Inflammatory macrophage (primary cell): ENCODE data around the gene CCDC73.
A peak's percentile ranks its signal among the peaks of the same experiment; 100 is the strongest.

Experiments used
- DNase-seq, 2 donors: peaks; one replicate each; pipeline ENCODE4 v3.0.0-alpha.2; 2020 to 2022

CCDC73 gene

DNA sequence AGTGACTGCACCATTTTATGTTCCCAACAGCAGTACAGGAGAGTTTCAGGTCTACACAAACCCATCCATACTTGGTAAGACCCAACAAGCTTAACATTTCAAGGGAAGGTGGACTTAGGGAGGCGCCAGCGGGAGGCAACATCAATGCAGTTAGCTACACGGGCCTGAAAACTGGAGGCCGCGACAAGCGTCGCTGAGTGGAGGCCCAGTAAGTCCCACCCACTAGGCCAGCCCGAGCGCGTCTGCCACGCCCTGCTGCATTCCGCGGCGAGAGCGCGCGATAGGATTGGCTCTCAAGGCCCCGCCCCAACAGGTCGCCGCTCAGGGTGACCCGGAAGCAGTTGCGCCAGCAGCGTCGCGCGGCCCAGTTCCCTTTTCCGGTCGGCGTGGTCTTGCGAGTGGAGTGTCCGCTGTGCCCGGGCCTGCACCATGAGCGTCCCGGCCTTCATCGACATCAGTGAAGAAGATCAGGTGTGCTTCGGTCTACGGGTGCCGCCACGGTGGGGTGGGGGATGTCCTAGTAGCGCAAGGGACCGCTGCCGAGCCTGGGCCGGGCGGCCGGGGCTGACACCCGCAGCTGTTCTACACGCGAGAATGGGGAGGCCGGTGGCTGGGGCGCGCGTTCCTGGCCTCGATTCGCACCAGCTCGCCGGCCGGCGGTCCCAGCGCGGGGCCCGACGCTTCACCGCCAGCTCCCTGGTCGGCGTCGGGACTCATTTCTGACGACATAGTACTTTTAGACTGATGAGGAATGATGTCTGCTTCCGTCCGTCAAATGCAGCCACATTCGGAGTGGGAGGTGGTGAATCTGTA lies 210.8 kb downstream of the CCDC73 start, which contains the start of gene EIF3M:
EIF3M (plus strand) TSS at position 373 of the 813 bp plus-strand sequence; CDS start at position 430, 57 bp downstream.
- DNase-seq, result peak; percentile 97 to 98

DNA sequence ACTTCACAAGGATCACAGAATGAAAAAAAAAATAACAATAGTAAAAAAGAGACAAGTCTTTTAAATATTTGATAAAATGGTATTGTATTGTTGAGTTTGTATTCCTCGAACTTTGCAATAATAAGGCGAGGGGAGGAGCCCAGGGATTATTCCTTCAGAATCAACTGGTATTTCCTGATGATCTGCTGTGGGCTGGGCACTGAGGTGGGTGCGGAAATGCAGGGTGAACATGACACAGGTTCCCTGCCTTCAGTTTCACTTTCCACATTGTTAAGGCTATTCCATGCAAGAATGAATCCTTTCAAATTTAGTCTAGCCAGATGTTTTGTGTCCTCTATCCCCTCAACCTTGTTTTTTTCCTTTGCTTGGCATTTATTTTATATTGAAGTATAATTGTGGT lies 212.9 kb downstream of the CCDC73 start:
- no peak for DNase-seq

DNA sequence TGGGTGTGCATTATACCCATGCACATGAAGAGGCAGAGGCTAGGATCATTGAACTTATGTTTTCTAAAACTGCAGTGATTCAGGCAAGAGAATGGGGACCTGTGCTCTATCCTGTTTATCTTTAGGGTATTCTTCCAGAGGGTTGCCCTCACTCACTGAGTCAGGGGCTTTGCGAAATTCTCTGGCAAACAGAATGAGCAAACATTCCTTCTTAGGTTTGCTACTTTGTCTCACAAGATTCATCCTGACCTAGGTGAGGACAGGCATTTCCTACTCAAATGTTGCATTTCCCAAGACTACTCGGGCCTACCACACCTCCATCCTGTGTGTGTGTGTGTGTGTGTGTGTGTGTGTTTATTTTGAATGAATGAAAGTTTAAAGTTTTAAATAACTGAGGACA lies 213.5 kb downstream of the CCDC73 start:
- no peak for DNase-seq

DNA sequence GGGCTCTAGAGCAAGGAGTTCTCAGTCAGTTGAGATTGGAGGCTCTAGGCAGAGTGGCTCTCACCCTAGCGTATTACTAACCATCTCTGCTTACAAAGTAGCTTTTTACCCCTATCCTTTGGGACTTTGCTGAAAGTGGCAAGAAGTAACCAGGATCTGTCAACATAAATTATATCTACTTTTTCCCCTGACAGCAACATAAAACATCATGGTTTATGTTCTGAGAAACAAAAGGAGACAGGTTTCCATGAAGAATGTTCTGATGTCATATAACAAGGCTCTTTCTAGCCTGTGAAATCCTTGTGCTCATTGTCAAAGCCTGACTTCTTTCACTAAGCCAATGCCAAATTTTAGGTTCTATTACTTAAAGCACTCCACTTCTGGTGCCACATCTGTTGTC lies 218.0 kb downstream of the CCDC73 start:
- no peak for DNase-seq

DNA sequence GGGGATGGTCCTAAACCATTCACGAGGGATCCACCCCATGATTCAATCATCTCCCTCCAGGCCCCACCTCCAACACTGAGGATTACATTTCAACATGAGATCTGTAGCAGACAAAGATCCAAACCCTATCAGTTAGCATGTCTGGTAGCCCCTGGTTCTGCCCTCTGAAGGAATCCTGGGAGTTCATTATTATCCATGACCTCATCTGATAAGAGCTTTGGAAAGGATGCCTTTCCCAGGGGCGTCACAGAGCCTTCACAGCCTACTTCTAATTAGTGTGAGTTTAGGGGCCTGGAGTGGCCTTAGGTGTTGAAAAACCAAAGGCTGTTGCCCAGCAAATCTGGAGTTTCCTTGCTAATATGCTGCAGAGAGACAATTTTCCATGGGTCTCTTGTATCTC lies 219.4 kb downstream of the CCDC73 start:
- DNase-seq, result no peak

DNA sequence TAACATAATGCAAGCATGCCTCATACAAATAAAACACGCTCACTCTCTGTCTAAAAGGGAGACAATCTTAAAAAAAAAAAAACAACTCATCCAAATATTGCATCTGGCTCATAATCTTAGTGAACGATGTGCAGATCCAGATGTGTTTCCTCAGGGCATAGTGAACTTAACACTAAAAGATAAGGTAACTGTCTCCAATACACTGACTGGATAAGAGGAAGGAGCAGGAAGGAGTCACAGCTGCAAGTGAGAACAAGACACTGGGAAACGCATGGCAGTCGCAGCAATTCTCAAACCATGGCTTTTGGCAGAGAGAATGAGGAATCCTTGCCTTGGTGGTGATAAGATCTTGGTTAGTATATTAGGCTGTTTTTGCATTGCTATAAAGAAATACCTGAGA lies 220.0 kb downstream of the CCDC73 start:
- no peak for DNase-seq

DNA sequence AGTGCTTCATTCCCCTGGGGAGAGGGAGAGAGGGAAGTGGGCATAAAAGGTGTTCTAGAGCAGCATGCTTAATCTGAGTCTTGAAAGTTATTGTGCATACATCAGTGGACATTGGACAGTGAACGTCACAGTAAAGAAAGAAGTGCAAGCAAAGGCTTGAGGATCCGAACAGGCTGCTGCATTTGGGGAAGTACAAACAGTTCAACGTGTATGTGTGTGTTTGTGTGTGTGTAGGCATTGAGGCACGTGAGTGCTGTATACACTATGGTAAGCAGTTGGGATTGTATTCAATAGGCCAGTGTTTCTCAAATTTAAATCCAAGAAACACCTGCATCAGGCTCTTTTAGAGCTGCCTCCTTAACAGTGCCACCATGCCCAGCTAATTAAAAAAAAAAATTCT lies 221.2 kb downstream of the CCDC73 start:
- peak in 1 of 2 donors; percentile 36 for DNase-seq

DNA sequence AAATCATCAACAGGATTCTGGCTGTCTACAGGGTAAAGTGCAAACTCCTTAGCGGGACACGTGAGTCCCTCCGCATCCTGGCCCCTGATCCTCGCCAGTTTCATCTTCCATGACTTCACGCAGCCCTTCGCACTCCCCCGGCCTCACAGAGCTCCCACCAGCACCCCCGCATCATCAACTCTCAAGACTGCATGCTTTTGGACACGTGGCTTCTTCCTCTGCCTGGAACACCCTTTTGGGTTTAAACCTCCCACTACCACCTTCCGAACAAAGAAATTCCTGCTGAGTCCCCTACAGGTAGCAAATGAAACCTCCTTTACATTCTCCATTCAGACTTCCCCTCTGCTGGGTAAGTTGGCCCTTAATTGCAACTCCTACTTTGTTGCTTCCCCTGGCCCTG lies 223.4 kb downstream of the CCDC73 start:
- no peak for DNase-seq

DNA sequence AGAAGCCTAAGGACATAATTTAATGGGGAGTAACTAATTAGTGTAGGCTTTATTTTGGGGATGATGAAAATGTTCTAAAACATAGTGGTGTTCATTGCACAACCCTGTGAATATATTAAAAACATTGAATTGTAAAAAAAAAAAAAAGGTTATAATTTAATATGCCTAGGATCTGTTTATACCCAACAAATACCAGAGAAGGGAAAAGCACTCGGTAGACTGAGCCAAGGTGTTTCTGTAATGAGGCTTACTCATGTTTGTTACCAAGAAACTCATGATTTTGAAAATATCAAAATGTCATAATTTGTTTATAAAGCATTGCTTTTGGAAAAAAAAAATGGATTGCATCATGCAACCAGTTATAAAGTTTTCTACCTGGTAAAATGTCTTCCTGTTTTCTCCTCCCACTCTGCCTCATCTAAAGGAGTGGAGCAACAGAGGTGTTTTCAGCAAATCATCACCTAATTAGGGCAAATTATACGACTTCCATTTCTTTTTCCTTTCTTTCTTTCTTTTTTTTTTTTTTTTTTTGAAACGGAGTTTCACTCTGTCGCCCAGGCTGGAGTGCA lies 225.1 kb downstream of the CCDC73 start:
- no peak for DNase-seq

DNA sequence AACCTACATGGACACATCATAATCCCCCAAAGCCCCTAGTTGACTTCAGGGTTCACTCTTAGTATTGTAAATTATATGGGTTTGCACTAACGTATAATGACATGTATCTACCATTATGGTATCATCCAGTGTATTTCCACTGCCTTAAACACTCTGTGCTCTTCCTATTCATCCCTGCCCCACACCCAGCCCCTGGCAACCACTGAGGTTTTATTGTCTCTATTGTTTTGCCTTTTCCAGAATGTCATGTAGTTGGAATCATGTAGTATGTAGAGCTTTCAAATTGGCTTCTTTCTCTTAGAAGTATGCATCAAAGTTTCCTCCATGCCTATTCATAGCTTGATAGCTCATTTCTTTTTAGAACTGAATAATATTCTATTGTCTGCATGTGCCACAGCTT lies 227.3 kb downstream of the CCDC73 start:
- DNase-seq, result no peak

DNA sequence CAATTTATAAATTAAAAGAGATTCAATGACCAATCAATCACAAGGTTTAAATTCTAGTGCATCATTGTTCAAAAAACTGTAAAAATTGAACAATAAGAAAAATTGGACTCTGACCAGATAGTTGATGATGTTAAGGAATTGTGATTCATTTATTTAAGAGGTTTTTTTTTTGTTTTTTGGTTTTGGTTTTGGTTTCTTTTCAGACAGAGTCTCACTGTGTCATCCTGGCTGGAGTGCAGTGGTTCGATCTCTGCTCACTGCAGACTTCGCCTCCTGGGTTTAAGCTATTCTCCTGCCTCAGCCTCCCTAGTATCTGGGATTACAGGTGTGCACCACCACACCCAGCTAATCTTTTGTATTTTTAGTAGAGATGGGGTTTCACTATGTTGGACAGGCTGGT lies 227.9 kb downstream of the CCDC73 start:
- DNase-seq, result no peak

DNA sequence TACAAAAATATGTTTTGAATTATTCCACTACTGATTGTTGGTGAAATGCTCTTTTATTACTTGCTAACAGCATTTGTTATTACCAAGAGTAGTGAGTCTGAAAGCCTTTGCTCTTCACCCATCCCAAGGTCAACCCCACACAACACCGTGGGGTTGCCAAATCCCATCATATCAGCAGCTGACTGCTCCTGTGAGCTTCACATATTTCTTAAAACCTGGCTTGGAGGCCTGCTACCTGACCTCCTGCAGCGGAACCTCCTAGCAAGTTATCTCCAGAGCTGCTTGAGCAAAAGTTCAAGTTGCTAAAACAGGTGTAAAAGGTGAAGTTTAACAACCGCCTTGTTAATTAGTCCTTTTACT lies 230.9 kb downstream of the CCDC73 start:
- no peak for DNase-seq

DNA sequence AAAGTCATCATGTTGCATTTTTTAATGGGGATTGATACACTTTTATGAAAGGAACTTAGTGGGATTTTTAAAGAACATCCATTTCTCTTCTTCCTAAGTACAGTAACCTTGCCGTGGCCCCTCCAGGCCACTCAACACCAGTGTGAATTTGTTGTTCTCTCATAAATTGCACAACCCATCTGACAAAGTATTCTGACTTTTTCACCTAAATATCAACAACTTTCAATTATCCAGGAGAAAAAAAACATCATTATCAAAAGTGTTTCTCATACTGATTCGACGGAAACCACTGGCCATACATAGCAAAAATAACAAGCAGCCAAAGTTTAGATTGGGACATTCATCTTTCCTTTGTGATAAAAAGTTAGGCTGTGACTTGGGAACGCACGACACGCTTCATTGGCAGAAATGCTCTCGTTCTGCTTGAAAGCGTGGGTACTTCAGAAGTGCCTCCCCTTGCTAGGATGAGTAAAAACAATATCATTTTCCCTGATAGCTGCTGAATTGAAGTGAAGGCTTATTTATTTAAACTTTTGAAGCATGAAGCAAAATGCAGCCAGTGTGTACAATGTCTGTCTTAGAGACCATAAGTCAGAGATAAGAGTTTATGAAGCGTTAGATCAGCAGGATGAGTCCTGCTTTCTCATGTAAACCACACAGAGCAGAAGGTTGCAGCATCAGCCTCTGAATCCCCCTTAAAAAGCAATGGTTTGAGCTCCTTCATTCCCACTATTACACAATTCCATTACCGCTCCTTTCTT lies 231.4 kb downstream of the CCDC73 start:
- no peak for DNase-seq

DNA sequence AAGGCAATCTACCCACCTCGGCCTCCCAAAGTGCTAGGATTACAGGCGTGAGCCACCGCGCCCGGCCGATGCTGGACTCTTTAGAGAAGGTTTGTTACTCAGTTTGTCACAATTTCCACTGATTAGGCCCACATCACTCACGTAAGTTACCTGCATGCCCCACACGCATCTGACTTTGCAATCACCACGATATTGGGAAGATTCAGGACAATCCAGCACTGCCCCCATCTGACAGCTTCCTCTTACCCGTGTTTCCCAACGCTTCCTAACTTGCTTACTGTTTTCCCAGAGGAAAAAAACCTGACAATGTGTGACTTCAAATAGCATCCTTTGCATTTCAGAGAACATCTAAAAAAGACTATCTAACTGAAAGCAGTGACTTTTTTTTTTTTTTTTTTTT lies 232.6 kb downstream of the CCDC73 start:
- DNase-seq, result no peak

DNA sequence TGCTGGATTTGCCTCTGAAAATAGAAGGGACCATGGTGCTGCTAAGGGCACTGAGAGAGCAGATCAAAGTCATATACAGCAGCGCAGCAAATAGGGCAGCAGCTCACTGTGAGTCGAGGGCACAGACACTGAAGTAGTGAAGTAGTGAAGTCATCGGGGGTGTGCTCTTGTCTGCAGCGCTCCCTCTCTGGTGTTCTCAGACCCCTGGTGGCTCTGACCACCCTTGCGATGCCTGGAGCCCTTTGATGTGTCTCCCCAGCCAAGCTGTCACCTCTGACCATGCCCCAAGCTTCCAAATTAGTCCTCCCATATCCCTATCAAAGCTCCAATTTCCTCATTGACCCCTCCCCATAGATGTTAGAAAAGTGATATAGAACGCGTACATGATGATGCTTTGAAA lies 238.6 kb downstream of the CCDC73 start:
- no peak for DNase-seq

DNA sequence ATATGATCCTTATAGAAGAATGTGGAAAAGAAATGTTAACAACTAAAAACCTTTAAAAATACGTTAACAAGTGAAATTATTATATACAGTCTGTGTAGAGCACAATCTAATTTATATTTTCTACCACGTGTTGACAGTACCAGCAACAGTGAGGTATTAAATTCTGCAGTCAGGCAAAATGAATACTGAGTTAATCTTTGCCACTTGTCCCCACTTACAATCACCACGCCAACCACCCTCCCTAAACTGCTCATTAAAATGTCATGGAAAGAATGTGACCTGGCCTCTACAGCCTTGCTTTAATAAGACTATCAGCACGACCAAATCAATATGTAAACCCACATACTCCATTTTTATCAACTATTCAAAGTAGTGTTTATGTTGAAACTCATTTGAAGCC lies 239.4 kb downstream of the CCDC73 start:
- DNase-seq, result no peak
